ENCODE data around the gene PRKAR1B. TPM values are rescaled to one million over a fixed set of nuclear protein-coding genes. Genes with fewer than 3 reads are reported as not detected.

PRKAR1B gene
- total and polyA plus RNA-seq, 10 of the 15 experiments (the other 5 are each of a cell fraction or from before 2014, with no cell fraction given) = 1.4 to 45.6 (median 19.3) TPM

- H2AFZ ChIP-seq (ENCODE audit: control insufficient read depth, low read depth, low read length) = no peak overlapping the region
- ChIA-PET RAD21 (ENCODE audit: unreplicated experiment) (no interaction called here), CTCF (no interaction called here), POLR2A (no interaction called here), SMC1A (ENCODE audit: uncharacterized antibody, unreplicated experiment) (no interaction called here)
- BruUV-seq (replicated peaks) = no TSS peak
- no peaks in the 10 kb centered on the region for H3K36me3 ChIP-seq (ENCODE audit: control insufficient read depth in 2 of 2, insufficient read depth in 2 of 2, low read length in 1 of 2)
- H4K20me1 ChIP-seq (ENCODE audit: control insufficient read depth, insufficient read depth) = no peaks in the 10 kb centered on the region
- H3K79me2 ChIP-seq (ENCODE audit: control insufficient read depth, insufficient read depth, low read length) = no peaks in the 10 kb centered on the region
- no peak for ATAC-seq
- H3K4me3 ChIP-seq = no peak overlapping the region
- TF ChIP-seq MAX (IDR thresholded peaks at IDR 0.05; ENCODE audit: low read depth, low read length) (no peak), RAD21 (IDR thresholded peaks at IDR 0.05; ENCODE audit: insufficient read depth, low read depth, low read length) (no peak), ZNF622 (IDR thresholded peaks at IDR 0.05) (no peak)
- DNase-seq (ENCODE audit: low read depth, low spot score) = no peak
- H3K9me3 ChIP-seq (replicated peaks; ENCODE audit: control insufficient read depth, insufficient read depth, low read length) = no peaks in the 10 kb centered on the region; the same call in 1 of the 3 replicates
- no peaks in the 10 kb centered on the region for H3K27me3 ChIP-seq (replicated peaks in 1 of 2; ENCODE audit: control insufficient read depth in 2 of 2, insufficient read depth in 2 of 2, low read length in 1 of 2)
- H3K4me1 ChIP-seq (ENCODE audit: control insufficient read depth, insufficient read depth, low read length) = no peaks in the 10 kb centered on the region
- H3K4me2 ChIP-seq (ENCODE audit: control insufficient read depth, insufficient read depth) = no peak overlapping the region
- no peak overlapping the region for H3K9ac ChIP-seq (ENCODE audit: control insufficient read depth, insufficient read depth, low read length)
- in situ Hi-C loops (cut with MboI) (no loop called here), intact Hi-C loops (cut with micrococcal nuclease; ENCODE audit: unreplicated experiment) (no loop called here)
- no peak overlapping the region for H3K27ac ChIP-seq (ENCODE audit: control insufficient read depth, insufficient read depth)
- no peak for FAIRE-seq
- 83% methylated on average over 11 of the region's 14 CpGs for WGBS (ENCODE audit: insufficient coverage, insufficient replicate concordance, low lambda C conversion rate, missing lambda C conversion rate)
Observed at GRCh38 chr7:570801-571070, 156.3 kb downstream of the PRKAR1B start.

- ChIA-PET SMC1A (ENCODE audit: uncharacterized antibody, unreplicated experiment) (no interaction called here), POLR2A (no interaction called here), CTCF (no interaction called here), RAD21 (ENCODE audit: unreplicated experiment) (no interaction called here)
- TF ChIP-seq SPI1 (IDR thresholded peaks at IDR 0.05; ENCODE audit: borderline replicate concordance, insufficient read depth, low read depth, low read length) (no peak), POLR2AphosphoS2 (IDR thresholded peaks at IDR 0.05; ENCODE audit: low read depth, low read length) (no peak), BCLAF1 (IDR thresholded peaks at IDR 0.05) (no peak)
- no peaks in the 10 kb centered on the region for H3K36me3 ChIP-seq (ENCODE audit: control insufficient read depth in 2 of 2, insufficient read depth in 2 of 2, low read length in 1 of 2)
- intact Hi-C loops (cut with micrococcal nuclease; ENCODE audit: unreplicated experiment) (no loop called here), in situ Hi-C loops (cut with MboI) (no loop called here)
- 96% methylated on average over 24 of the region's 40 CpGs for WGBS (ENCODE audit: insufficient coverage, insufficient replicate concordance, low lambda C conversion rate, missing lambda C conversion rate)
- no TSS peak for BruUV-seq (replicated peaks)
- H3K9me3 ChIP-seq (replicated peaks; ENCODE audit: control insufficient read depth, insufficient read depth, low read length) = no peaks in the 10 kb centered on the region; the same call in 1 of the 3 replicates
- no peaks in the 10 kb centered on the region for H3K79me2 ChIP-seq (ENCODE audit: control insufficient read depth, insufficient read depth, low read length)
- no peak overlapping the region for H2AFZ ChIP-seq (ENCODE audit: control insufficient read depth, low read depth, low read length)
- no peak overlapping the region for H3K9ac ChIP-seq (ENCODE audit: control insufficient read depth, insufficient read depth, low read length)
- ATAC-seq (no peak), FAIRE-seq (no peak), DNase-seq (ENCODE audit: low read depth, low spot score) (no peak)
- H3K4me3 ChIP-seq = no peak overlapping the region
- no peaks in the 10 kb centered on the region for H3K27me3 ChIP-seq (replicated peaks in 1 of 2; ENCODE audit: control insufficient read depth in 2 of 2, insufficient read depth in 2 of 2, low read length in 1 of 2)
- no peak overlapping the region for H3K4me2 ChIP-seq (ENCODE audit: control insufficient read depth, insufficient read depth)
- H4K20me1 ChIP-seq (ENCODE audit: control insufficient read depth, insufficient read depth) = no peaks in the 10 kb centered on the region
- H3K27ac ChIP-seq (ENCODE audit: control insufficient read depth, insufficient read depth) = no peak overlapping the region
- no peaks in the 10 kb centered on the region for H3K4me1 ChIP-seq (ENCODE audit: control insufficient read depth, insufficient read depth, low read length)
Observed at GRCh38 chr7:569996-570800, 156.9 kb downstream of the PRKAR1B start.

Measured in GM12878 (cell line).